HUES6 (cell line): ENCODE results near the gene ARHGAP22.

Source experiments
- H3K27ac ChIP-seq: 2 replicates; pipeline ENCODE4 v1.7.0; 2013; ENCODE audit warnings: low read depth, mild to moderate bottlenecking, low read length, inconsistent platforms
- H3K27me3 ChIP-seq: 2 replicates; pipeline ENCODE4 v1.6.1; 2013; ENCODE audit warnings: low read length; ENCODE audit not compliant: control insufficient read depth, insufficient read depth
- H3K36me3 ChIP-seq: 2 replicates; pipeline ENCODE4 v1.6.1; 2013; ENCODE audit warnings: low read length; ENCODE audit not compliant: control insufficient read depth, insufficient read depth
- H3K4me1 ChIP-seq: 2 replicates; pipeline ENCODE4 v1.6.1; 2013; ENCODE audit warnings: low read length; ENCODE audit not compliant: control insufficient read depth, insufficient read depth
- H3K4me3 ChIP-seq: 2 replicates; pipeline ENCODE4 v1.5.1; 2013; ENCODE audit warnings: low read depth, low read length
- H3K9ac ChIP-seq: one replicate; pipeline ENCODE4 v1.6.1; 2013; ENCODE audit warnings: mild to moderate bottlenecking, low read length
- H3K9me3 ChIP-seq: 2 replicates; pipeline ENCODE4 v1.6.1; 2013; ENCODE audit warnings: low read depth, low read length; ENCODE audit not compliant: control insufficient read depth, insufficient read depth

The ARHGAP22 gene

DNA sequence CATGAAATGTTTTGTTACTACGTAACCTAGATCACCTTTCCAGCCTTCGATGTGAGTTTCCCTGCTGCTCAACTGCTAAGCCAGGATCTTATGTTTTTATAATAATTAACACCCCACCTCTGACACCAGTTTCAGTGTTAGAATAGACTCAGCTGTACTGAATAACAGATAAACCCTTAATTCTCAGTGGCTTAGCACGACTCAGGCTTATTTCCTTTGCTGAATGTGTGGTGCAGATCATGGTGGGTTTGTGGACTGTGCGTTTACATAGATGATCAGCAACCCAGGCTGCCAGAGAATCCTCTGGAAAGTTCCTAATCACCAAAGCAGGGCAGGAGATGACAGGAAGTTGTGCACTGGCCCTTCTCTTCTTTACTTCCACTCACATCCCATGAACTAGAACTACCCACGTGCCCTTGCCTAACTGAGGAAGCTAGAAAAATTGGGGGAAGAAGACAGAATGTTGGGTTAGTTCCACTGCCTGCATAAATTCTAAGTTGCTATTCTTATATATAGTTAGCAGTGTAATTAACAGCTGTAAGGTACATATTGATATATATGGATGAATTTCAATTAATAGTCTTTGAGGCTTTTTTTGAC lies 186.6 kb downstream of the ARHGAP22 start:
- no peak overlapping the region for H3K27ac ChIP-seq
- no peaks in the 10 kb centered on the region; the same call in 1 of the 2 replicates for H3K36me3 ChIP-seq
- H3K4me1 ChIP-seq = peaks cover 5% of the 10 kb centered on the region

DNA sequence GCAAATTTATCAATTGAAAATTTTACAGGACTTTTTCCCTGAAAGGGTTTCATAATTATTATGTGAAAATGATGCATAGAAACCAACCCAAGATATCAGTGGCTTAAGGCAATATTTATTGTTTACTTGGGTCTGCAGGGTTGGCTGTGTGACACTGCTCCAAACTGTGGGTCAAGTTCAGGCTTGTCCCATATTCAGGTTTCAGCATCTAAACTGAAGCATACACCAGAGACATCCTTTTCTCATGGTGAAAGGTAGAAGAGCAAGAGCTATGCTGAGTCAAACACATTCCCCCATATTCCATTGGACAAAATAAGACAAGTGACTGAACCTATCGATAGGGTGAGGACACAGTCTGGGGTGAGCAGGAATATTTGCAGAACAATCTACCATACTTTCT lies 187.5 kb downstream of the ARHGAP22 start:
- no peak overlapping the region for H3K4me3 ChIP-seq
- H3K27ac ChIP-seq = no peak overlapping the region
- H3K36me3 ChIP-seq = peaks cover 6% of the 10 kb centered on the region; the same call in 1 of the 2 replicates
- no peak overlapping the region for H3K9ac ChIP-seq
- no peaks in the 10 kb centered on the region for H3K27me3 ChIP-seq
- H3K4me1 ChIP-seq = peaks cover 5% of the 10 kb centered on the region
- H3K9me3 ChIP-seq = peaks cover 2% of the 10 kb centered on the region; the same call in 1 of the 2 replicates

More for the DNA sequence above, 186.6 kb downstream of the ARHGAP22 start:
- Histone ChIP-seq H3K4me3 (no peak overlapping the region), H3K9ac (no peak overlapping the region), H3K9me3 (no peaks in the 10 kb centered on the region), H3K27me3 (no peaks in the 10 kb centered on the region)

DNA sequence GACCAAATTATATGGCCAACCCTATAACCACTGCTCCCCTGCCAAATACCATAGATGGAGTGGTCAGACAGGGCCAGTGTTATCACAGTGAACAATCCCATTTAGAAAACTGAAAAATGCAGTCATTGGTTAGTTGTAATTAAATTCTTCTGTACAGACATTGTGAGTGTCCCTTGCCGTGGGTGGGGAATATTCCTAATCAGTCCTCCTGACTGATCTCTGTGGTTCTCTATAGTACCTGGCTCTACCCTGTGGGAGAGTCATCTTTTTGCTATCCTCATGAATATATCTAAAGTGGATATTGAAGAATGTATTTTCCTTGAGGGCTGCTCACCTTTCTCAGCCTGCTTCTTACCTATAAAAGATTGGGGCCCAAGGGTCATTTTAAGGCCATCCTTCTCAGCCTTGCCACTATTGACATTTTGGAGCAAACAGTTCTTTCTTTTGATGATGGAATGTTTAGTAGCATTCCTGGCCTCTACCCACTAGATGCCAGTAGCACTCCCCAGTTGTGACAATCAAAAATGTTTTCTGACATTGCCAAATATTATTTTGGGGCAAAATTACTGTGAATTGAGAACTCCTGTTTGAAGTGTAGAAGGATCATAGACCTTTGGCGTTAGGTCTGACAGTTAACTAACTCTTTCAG lies 188.2 kb downstream of the ARHGAP22 start:
- no peak overlapping the region for H3K27ac ChIP-seq
- no peak overlapping the region for H3K9ac ChIP-seq
- H3K4me1 ChIP-seq = peaks cover 5% of the 10 kb centered on the region
- peaks cover 6% of the 10 kb centered on the region; the same call in 1 of the 2 replicates for H3K9me3 ChIP-seq
- no peaks in the 10 kb centered on the region for H3K27me3 ChIP-seq
- H3K4me3 ChIP-seq = no peak overlapping the region
- H3K36me3 ChIP-seq = peaks cover 7% of the 10 kb centered on the region; the same call in 1 of the 2 replicates

DNA sequence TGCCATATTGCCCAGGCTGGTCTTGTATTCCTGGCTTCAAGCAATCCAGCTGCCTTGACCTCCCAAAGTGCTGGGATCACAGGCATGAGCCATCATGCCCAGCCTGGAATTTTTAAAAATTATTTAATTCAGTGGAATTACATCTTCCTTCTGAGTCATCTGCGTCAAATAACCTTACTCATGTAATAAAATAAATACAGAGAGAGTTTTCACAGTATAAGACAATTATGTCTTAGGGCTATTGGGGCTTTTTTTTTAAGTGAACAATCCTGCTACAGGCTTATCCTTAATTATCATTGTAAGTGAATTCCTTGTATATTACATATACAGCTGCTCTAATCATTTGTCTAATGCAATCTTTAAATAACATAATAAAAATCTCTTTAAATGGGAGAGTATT lies 190.1 kb downstream of the ARHGAP22 start:
- H3K4me3 ChIP-seq = no peak overlapping the region
- peaks cover 5% of the 10 kb centered on the region for H3K4me1 ChIP-seq
- H3K27me3 ChIP-seq = no peaks in the 10 kb centered on the region
- H3K9me3 ChIP-seq = peaks cover 6% of the 10 kb centered on the region; the same call in 1 of the 2 replicates
- H3K36me3 ChIP-seq = peaks cover 25% of the 10 kb centered on the region
- H3K9ac ChIP-seq = no peak overlapping the region
- H3K27ac ChIP-seq = no peak overlapping the region

DNA sequence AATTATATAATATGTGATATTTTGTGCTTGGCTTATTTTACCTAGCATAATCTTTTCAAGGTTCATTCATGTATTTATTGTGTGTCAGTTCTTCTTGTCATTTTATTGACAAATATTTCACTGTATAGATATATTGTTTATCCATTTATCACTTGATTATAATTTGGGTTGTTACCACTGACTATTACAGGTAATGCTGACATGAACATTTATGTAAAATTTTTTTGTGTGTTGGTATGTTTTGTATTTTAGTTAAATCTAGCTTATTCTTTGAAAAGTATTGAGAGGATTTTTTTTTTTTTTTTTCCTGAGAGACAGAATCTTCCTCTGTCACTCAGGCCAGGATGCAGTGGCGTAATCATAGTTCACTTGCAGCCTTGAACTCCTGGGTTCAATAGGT lies 190.7 kb downstream of the ARHGAP22 start:
- Histone ChIP-seq H3K4me3 (no peak overlapping the region), H3K36me3 (peaks cover 26% of the 10 kb centered on the region), H3K9ac (no peak overlapping the region)

DNA sequence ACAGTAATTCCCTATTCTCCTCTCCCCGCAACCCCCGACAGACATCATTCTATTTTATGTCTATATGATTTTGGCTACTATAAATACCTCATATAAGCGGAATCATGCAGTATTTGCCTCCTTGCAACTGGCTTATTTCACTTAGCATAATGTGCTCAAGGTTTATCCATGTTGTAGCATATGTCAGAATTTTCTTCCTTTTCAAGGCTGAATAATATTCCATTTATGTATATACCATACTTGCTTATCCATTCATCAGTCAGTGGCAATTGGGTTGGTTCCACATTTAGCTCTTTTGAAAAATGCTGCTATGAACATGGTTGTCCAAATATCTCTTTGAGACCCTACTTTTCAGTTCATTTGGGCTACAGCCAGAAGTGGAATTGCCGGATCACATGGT lies 191.9 kb downstream of the ARHGAP22 start:
- H3K36me3 ChIP-seq = peaks cover 26% of the 10 kb centered on the region
- H3K27ac ChIP-seq = no peak overlapping the region
- no peaks in the 10 kb centered on the region for H3K27me3 ChIP-seq
- H3K4me3 ChIP-seq = no peak overlapping the region
- H3K9ac ChIP-seq = no peak overlapping the region
- H3K4me1 ChIP-seq = peaks cover 5% of the 10 kb centered on the region
- peaks cover 6% of the 10 kb centered on the region; the same call in 1 of the 2 replicates for H3K9me3 ChIP-seq

More for the DNA sequence above, 190.7 kb downstream of the ARHGAP22 start:
- H3K27ac ChIP-seq = no peak overlapping the region
- no peaks in the 10 kb centered on the region for H3K27me3 ChIP-seq
- peaks cover 5% of the 10 kb centered on the region for H3K4me1 ChIP-seq
- H3K9me3 ChIP-seq = peaks cover 6% of the 10 kb centered on the region; the same call in 1 of the 2 replicates

DNA sequence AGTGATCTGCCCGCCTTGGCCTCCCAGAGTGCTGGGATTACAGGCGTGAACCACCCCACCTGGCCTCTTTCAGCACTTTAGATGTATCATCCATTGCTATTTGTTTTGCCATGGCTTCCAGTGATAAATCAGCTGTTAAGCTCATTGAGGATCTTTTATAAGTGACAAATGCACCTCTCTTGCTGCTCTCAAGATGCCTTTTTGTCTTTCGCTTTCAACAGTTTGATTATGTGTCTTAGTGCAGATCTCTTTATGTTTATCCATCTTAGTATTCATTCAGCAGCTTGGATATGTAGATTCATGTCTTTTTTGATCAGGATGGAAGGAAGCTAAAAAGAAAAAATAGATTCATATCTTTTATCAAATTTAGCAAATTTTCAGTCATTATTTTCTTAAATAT lies 192.8 kb downstream of the ARHGAP22 start:
- Histone ChIP-seq H3K4me1 (no peaks in the 10 kb centered on the region), H3K9me3 (peaks cover 6% of the 10 kb centered on the region; the same call in 1 of the 2 replicates), H3K36me3 (peaks cover 26% of the 10 kb centered on the region), H3K27me3 (no peaks in the 10 kb centered on the region), H3K4me3 (no peak overlapping the region), H3K9ac (no peak overlapping the region), H3K27ac (no peak overlapping the region)

DNA sequence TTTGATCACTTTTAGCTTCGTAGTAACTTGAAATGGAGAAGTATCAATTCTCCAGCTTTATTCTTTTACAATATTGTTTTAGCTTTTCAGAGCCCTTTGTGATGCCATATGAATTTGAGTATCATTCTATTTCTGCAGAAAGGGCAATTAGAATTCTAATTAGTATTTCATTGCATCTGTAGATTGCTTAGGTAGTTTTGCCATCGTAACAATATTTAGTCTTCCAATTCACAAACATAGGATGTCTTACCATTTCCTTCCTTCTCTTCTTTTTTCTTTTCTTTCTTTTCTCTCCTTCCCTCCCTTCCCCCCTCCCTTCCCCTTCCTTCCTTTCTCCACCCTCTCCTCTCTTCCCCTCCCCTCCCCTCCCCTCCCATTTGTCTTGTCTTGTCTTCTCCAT lies 193.4 kb downstream of the ARHGAP22 start:
- H3K4me3 ChIP-seq = no peak overlapping the region
- no peaks in the 10 kb centered on the region for H3K4me1 ChIP-seq
- H3K9me3 ChIP-seq = peaks cover 6% of the 10 kb centered on the region; the same call in 1 of the 2 replicates
- H3K9ac ChIP-seq = no peak overlapping the region
- H3K27ac ChIP-seq = no peak overlapping the region
- peaks cover 26% of the 10 kb centered on the region for H3K36me3 ChIP-seq
- H3K27me3 ChIP-seq = no peaks in the 10 kb centered on the region

DNA sequence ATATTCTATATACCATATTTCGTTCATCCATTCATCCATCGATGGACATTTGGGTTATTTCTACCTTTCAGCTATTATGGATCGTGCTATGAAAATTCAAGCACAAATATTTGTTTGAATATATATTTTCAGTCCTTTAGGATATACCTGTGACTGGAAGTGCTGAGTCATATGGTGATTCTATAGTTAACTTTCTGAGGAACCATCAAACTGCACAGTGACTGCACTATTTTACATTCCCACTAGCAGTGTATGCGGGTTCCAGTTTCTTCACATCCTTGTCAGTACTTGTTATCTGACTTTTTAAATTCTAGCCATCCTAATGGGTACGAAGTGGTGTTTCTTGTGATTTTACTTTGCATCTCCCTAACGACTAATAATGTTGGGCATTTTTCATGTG lies 194.4 kb downstream of the ARHGAP22 start:
- H3K27me3 ChIP-seq = no peaks in the 10 kb centered on the region
- peaks cover 26% of the 10 kb centered on the region for H3K36me3 ChIP-seq
- peaks cover 6% of the 10 kb centered on the region; the same call in 1 of the 2 replicates for H3K9me3 ChIP-seq
- H3K9ac ChIP-seq = no peak overlapping the region
- no peak overlapping the region for H3K27ac ChIP-seq
- H3K4me1 ChIP-seq = no peaks in the 10 kb centered on the region
- H3K4me3 ChIP-seq = no peak overlapping the region

DNA sequence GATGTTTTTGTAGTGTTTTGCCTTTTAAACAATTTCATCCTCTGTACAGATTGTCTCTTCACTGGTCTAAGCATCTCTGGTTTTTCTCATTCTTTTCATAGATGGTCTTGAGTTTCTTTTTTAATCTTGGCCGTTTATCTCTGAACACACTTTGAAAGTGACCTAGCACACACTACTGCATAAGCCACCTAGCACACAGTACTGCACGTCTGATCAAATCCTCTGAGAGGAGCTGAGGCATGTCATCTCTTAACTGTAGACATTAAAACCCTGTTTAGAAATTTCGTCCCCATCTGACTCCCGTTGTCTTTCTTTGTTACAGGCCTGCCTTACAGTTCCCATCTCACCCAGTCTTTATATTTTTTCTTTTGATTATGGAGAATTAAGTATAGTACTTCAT lies 198.2 kb downstream of the ARHGAP22 start:
- no peak overlapping the region for H3K27ac ChIP-seq
- no peaks in the 10 kb centered on the region for H3K9me3 ChIP-seq
- no peak overlapping the region for H3K4me3 ChIP-seq
- H3K27me3 ChIP-seq = no peaks in the 10 kb centered on the region
- peaks cover 19% of the 10 kb centered on the region for H3K36me3 ChIP-seq
- H3K4me1 ChIP-seq = no peaks in the 10 kb centered on the region
- H3K9ac ChIP-seq = no peak overlapping the region

DNA sequence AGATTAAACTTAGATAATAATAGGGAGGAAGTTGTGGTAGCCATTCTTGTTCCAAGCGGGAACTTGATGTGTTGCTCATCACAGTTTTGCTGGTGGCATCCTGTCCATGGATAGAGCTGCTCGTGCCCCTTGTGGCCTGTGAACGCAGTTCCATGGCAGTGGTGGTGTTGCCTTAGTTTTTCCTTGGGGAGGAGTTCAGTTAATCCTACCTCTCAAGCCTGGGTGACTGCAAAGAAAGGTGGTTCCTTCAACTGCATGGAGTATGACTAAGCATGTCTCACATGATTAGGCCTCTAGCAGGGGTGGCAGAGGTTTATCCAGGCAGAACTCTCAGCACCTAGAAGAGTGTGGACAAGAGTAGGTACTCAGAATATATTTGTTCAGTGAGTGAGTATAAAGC lies 198.7 kb downstream of the ARHGAP22 start:
- no peaks in the 10 kb centered on the region for H3K27me3 ChIP-seq
- peaks cover 15% of the 10 kb centered on the region for H3K36me3 ChIP-seq
- no peak overlapping the region for H3K9ac ChIP-seq

More for the DNA sequence above, 198.7 kb downstream of the ARHGAP22 start:
- no peaks in the 10 kb centered on the region for H3K4me1 ChIP-seq
- H3K9me3 ChIP-seq = no peaks in the 10 kb centered on the region
- H3K27ac ChIP-seq = no peak overlapping the region
- H3K4me3 ChIP-seq = no peak overlapping the region
